Measurements from ENCODE around the gene GRM7. TPM values are rescaled to one million over a fixed set of nuclear protein-coding genes. Genes with fewer than 3 reads are reported as not detected.
A peak's percentile ranks its signal among the peaks of the same experiment; 100 is the strongest.

GRM7 gene
- total RNA-seq, 1 experiment from 2014 or later = 0.28 TPM

DNA sequence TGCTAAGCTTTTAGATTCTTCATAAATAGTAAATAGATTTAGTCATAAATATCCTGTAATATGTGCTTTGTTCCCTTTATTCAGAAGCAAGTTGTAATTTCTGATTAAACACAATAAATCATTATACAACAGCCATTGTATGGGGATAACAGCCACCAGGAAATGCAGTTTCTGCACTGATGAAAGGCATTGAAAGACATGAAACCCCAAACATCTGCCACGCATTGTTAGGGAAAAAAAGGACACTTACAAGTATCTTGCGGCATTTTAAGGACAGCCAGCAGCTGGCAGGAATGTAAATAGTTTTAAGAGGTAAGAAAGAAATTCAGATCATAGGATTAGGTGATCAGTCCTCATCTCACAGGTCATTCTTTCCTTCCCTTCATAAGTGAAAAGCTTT is 839.6 kb downstream of the GRM7 start:
- H3K9ac ChIP-seq (ENCODE audit: extremely low read depth, insufficient read length, low read length) = no peak overlapping the region
- no peak overlapping the region for H3K23ac ChIP-seq (ENCODE audit: insufficient read length, low read depth, low read length)
- H3K27me3 ChIP-seq (ENCODE audit: insufficient read depth, low read length) = no peaks in the 10 kb centered on the region
- no peak overlapping the region for H3K27ac ChIP-seq (ENCODE audit: insufficient read length, low read depth, low read length)
- no peak overlapping the region for H2BK120ac ChIP-seq (ENCODE audit: low read depth, low read length, poor library complexity, severe bottlenecking)
- H3K79me2 ChIP-seq (ENCODE audit: insufficient read depth, low read length) = no peaks in the 10 kb centered on the region
- no peak overlapping the region for H3K4me3 Mint-ChIP-seq
- no peak overlapping the region for H2BK12ac ChIP-seq (ENCODE audit: insufficient read length, low read depth, low read length)
- H4K5ac ChIP-seq (ENCODE audit: insufficient read length, low read depth, low read length) = no peak overlapping the region
- H3K14ac ChIP-seq (ENCODE audit: insufficient read depth, low read length) = no peak overlapping the region
- H3K23me2 ChIP-seq (ENCODE audit: insufficient read length, low read depth, low read length, poor library complexity, severe bottlenecking) = no peaks in the 10 kb centered on the region
- H3K9me3 Mint-ChIP-seq = no peaks in the 10 kb centered on the region
- H4K8ac ChIP-seq (replicated peaks; ENCODE audit: insufficient read length, low read depth, low read length) = no peak overlapping the region
- DNase-seq = no peak
- no peak overlapping the region for H2BK5ac ChIP-seq (ENCODE audit: insufficient read length, low read length)
- H3K27me3 Mint-ChIP-seq (ENCODE audit: low read depth) = no peaks in the 10 kb centered on the region
- no peak overlapping the region for H3K4ac ChIP-seq (ENCODE audit: low read depth, low read length)
- peaks cover 11 to 15% of the 10 kb centered on the region in 2 experiments for H3K4me1 Mint-ChIP-seq
- no peak overlapping the region for H3K18ac ChIP-seq (ENCODE audit: insufficient read length, low read depth, low read length)
- WGBS (ENCODE audit: extremely low coverage, insufficient read length, low lambda C conversion rate) = no CpG with 5 or more reads among the region's 2 CpGs
- H4K20me1 ChIP-seq (ENCODE audit: control insufficient read depth, insufficient read depth, insufficient read length) = no peaks in the 10 kb centered on the region
- peak overlapping the region in 2 of 3 experiments; percentile 20 to 70; a peak in 1 of 7 replicates for H3K27ac Mint-ChIP-seq
- no peaks in the 10 kb centered on the region for H3K9me3 ChIP-seq (ENCODE audit: control insufficient read depth, low read depth, low read length)
- H3K56ac ChIP-seq (ENCODE audit: insufficient read length, low read depth, low read length) = no peak overlapping the region
- H2BK15ac ChIP-seq (ENCODE audit: low read depth, low read length) = no peak overlapping the region
- no peak overlapping the region for H2BK20ac ChIP-seq (ENCODE audit: low read depth, low read length, poor library complexity, severe bottlenecking)
- no peak overlapping the region for H2AK5ac ChIP-seq (ENCODE audit: insufficient read length, low read length)
- H3K4me1 ChIP-seq (ENCODE audit: insufficient read depth, low read length) = no peaks in the 10 kb centered on the region; the same call in 1 of the 2 replicates
- H4K91ac ChIP-seq (ENCODE audit: insufficient read length, low read depth, low read length) = no peak overlapping the region
- TF ChIP-seq, protein P1, sequence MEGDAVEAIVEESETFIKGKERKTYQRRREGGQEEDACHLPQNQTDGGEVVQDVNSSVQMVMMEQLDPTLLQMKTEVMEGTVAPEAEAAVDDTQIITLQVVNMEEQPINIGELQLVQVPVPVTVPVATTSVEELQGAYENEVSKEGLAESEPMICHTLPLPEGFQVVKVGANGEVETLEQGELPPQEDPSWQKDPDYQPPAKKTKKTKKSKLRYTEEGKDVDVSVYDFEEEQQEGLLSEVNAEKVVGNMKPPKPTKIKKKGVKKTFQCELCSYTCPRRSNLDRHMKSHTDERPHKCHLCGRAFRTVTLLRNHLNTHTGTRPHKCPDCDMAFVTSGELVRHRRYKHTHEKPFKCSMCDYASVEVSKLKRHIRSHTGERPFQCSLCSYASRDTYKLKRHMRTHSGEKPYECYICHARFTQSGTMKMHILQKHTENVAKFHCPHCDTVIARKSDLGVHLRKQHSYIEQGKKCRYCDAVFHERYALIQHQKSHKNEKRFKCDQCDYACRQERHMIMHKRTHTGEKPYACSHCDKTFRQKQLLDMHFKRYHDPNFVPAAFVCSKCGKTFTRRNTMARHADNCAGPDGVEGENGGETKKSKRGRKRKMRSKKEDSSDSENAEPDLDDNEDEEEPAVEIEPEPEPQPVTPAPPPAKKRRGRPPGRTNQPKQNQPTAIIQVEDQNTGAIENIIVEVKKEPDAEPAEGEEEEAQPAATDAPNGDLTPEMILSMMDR (conservative IDR thresholded peaks at IDR 0.05) = no peak
- no peak overlapping the region for H3T11ph ChIP-seq (ENCODE audit: low read length)
- no peaks in the 10 kb centered on the region for H3K36me3 Mint-ChIP-seq (ENCODE audit: insufficient read depth in 1 of 3, low read depth in 3 of 3)
- no peaks in the 10 kb centered on the region for H3K79me1 ChIP-seq (ENCODE audit: insufficient read depth, low read depth, low read length, poor library complexity, severe bottlenecking)
- H3K4me2 ChIP-seq (ENCODE audit: insufficient read depth, insufficient read length, low read length) = no peak overlapping the region
- H2AFZ ChIP-seq (ENCODE audit: low read length) = no peak overlapping the region
